Parathyroid adenoma (tissue), 2 donors: ENCODE measurements around the gene ZMYM4.

ENCODE experiments used
- H2AFZ ChIP-seq: fragments of 300-600 bp; sonication (generic); one replicate; pipeline ENCODE4 v1.7.0; 2017; ENCODE audit warnings: antibody characterized with exemption, mild to moderate bottlenecking
- H3K27ac ChIP-seq: fragments of 300-600 bp; sonication (generic); one replicate; pipeline ENCODE4 v1.7.0; 2017
- H3K27me3 ChIP-seq: fragments of 300-600 bp; sonication (generic); one replicate; pipeline ENCODE4 v1.7.0; 2017; ENCODE audit warnings: low read length; ENCODE audit not compliant: control insufficient read depth, insufficient read depth
- H3K36me3 ChIP-seq: fragments of 300-600 bp; sonication (generic); one replicate; pipeline ENCODE4 v1.7.0; 2017; ENCODE audit warnings: low read length; ENCODE audit not compliant: control insufficient read depth, insufficient read depth
- H3K4me1 ChIP-seq: fragments of 300-600 bp; sonication (generic); one replicate; pipeline ENCODE4 v1.7.0; 2017; ENCODE audit warnings: control low read depth
- H3K4me2 ChIP-seq: fragments of 300-600 bp; sonication (generic); one replicate; pipeline ENCODE4 v1.7.0; 2017; ENCODE audit warnings: low read length
- H3K4me3 ChIP-seq: fragments of 300-600 bp; sonication (generic); one replicate; pipeline ENCODE4 v1.7.0; 2017; ENCODE audit warnings: low read depth, low read length
- H3K79me2 ChIP-seq: fragments of 300-600 bp; sonication (generic); one replicate; pipeline ENCODE4 v1.7.0; 2017; ENCODE audit warnings: control low read depth
- H3K9ac ChIP-seq: fragments of 300-600 bp; sonication (generic); one replicate; pipeline ENCODE4 v1.7.0; 2017; ENCODE audit warnings: mild to moderate bottlenecking
- H3K9me3 ChIP-seq: fragments of 300-600 bp; sonication (generic); one replicate; pipeline ENCODE4 v1.7.0; 2017; ENCODE audit warnings: low read length; ENCODE audit not compliant: control insufficient read depth
- CTCF ChIP-seq: fragments of 300-600 bp; sonication (generic); IDR thresholded peaks from one replicate; pipeline ENCODE4 v1.7.0; 2017; ENCODE audit warnings: antibody characterized with exemption, mild to moderate bottlenecking
- donor health status: primary hyperparathyroidism.

Gene ZMYM4

GRCh38 chr1:35386959-35387358, 118.5 kb downstream of the ZMYM4 start:
- H3K36me3 ChIP-seq: no peaks in the 10 kb centered on the region
- H3K27ac ChIP-seq: no peak overlapping the region
- no peaks in the 10 kb centered on the region for H3K79me2 ChIP-seq
- H3K4me2 ChIP-seq: no peak overlapping the region
- no peak overlapping the region for H3K9ac ChIP-seq
- TF ChIP-seq CTCF: no peak
- no peak overlapping the region for H2AFZ ChIP-seq
- H3K9me3 ChIP-seq: no peaks in the 10 kb centered on the region
- H3K4me3 ChIP-seq: no peak overlapping the region
- no peaks in the 10 kb centered on the region for H3K27me3 ChIP-seq
- no peaks in the 10 kb centered on the region for H3K4me1 ChIP-seq

- H3K9me3 ChIP-seq: no peaks in the 10 kb centered on the region
- no peak overlapping the region for H3K9ac ChIP-seq
- no peaks in the 10 kb centered on the region for H3K27me3 ChIP-seq
- no peak overlapping the region for H2AFZ ChIP-seq
- H3K79me2 ChIP-seq: no peaks in the 10 kb centered on the region
- H3K4me3 ChIP-seq: no peak overlapping the region
- no peak for TF ChIP-seq CTCF
- no peak overlapping the region for H3K27ac ChIP-seq
- no peaks in the 10 kb centered on the region for H3K4me1 ChIP-seq
- no peaks in the 10 kb centered on the region for H3K36me3 ChIP-seq
- H3K4me2 ChIP-seq: no peak overlapping the region
These were observed 122.3 kb downstream of the ZMYM4 start for GRCh38 chr1:35390600-35391494.

- Histone ChIP-seq H3K4me3 (no peak overlapping the region), H3K9ac (no peak overlapping the region), H3K36me3 (no peaks in the 10 kb centered on the region), H3K27ac (no peak overlapping the region), H3K27me3 (no peaks in the 10 kb centered on the region), H2AFZ (no peak overlapping the region), H3K4me1 (no peaks in the 10 kb centered on the region), H3K4me2 (no peak overlapping the region), H3K9me3 (no peaks in the 10 kb centered on the region), H3K79me2 (no peaks in the 10 kb centered on the region)
- TF ChIP-seq CTCF: no peak
These were observed 125.9 kb downstream of the ZMYM4 start for GRCh38 chr1:35394386-35394785.

GRCh38 chr1:35398739-35399138, 130.2 kb downstream of the ZMYM4 start:
- no peak overlapping the region for H3K4me3 ChIP-seq
- H2AFZ ChIP-seq: no peak overlapping the region
- no peak for TF ChIP-seq CTCF
- no peak overlapping the region for H3K9ac ChIP-seq
- no peak overlapping the region for H3K27ac ChIP-seq
- H3K36me3 ChIP-seq: no peaks in the 10 kb centered on the region
- no peak overlapping the region for H3K4me2 ChIP-seq
- no peaks in the 10 kb centered on the region for H3K27me3 ChIP-seq
- no peaks in the 10 kb centered on the region for H3K9me3 ChIP-seq
- H3K4me1 ChIP-seq: no peaks in the 10 kb centered on the region
- H3K79me2 ChIP-seq: no peaks in the 10 kb centered on the region

- no peaks in the 10 kb centered on the region for H3K9me3 ChIP-seq
- no peak overlapping the region for H3K4me3 ChIP-seq
- no peak overlapping the region for H3K4me2 ChIP-seq
- no peak overlapping the region for H2AFZ ChIP-seq
- no peak for TF ChIP-seq CTCF
- H3K36me3 ChIP-seq: no peaks in the 10 kb centered on the region
- H3K79me2 ChIP-seq: no peaks in the 10 kb centered on the region
- no peak overlapping the region for H3K9ac ChIP-seq
- H3K27me3 ChIP-seq: no peaks in the 10 kb centered on the region
- H3K4me1 ChIP-seq: no peaks in the 10 kb centered on the region
- H3K27ac ChIP-seq: no peak overlapping the region
These were observed 132.5 kb downstream of the ZMYM4 start for GRCh38 chr1:35401049-35401448.
